HG03159 (cell line): ENCODE measurements around the gene DPY19L3.
"Not testable (repeated sequence)": the region's sequence is repeated elsewhere in the genome, so short reads cannot be mapped to it uniquely, and the experiment has no call there.

Experiments
- ATAC-seq: cut with Tn5 transposase; IDR thresholded peaks from one replicate; pipeline ENCODE4 v1.9.1; 2021; ENCODE audit warnings: mild to moderate bottlenecking, moderate library complexity; ENCODE audit not compliant: unreplicated experiment

The DPY19L3 gene

GRCh38 chr19:32442650-32443049 is 37.1 kb downstream of the DPY19L3 start:
- ATAC-seq: no peak

- not testable (repeated sequence) for ATAC-seq
These were observed 42.0 kb downstream of the DPY19L3 start for GRCh38 chr19:32447534-32447933.

- ATAC-seq: no peak
These were observed 42.5 kb downstream of the DPY19L3 start for GRCh38 chr19:32448026-32448425.

- ATAC-seq: no peak
These were observed 44.6 kb downstream of the DPY19L3 start for GRCh38 chr19:32450217-32450616.

GRCh38 chr19:32453736-32454135 is 48.2 kb downstream of the DPY19L3 start:
- ATAC-seq: no peak

- no peak for ATAC-seq
These were observed 50.8 kb downstream of the DPY19L3 start for GRCh38 chr19:32456406-32456805.

GRCh38 chr19:32457571-32458158 is 52.1 kb downstream of the DPY19L3 start:
- no peak for ATAC-seq

- ATAC-seq: peak; percentile 93
These were observed 53.0 kb downstream of the DPY19L3 start for GRCh38 chr19:32458500-32459123.

GRCh38 chr19:32459204-32459865 is 53.8 kb downstream of the DPY19L3 start:
- ATAC-seq: no peak

GRCh38 chr19:32460476-32460875 is 54.9 kb downstream of the DPY19L3 start:
- no peak for ATAC-seq

- ATAC-seq: no peak
These were observed 58.7 kb downstream of the DPY19L3 start for GRCh38 chr19:32464279-32464678.

- ATAC-seq: no peak
These were observed 59.6 kb downstream of the DPY19L3 start for GRCh38 chr19:32465176-32465575.

GRCh38 chr19:32469795-32470194 is 64.2 kb downstream of the DPY19L3 start:
- ATAC-seq: no peak

- ATAC-seq: no peak
These were observed 65.5 kb downstream of the DPY19L3 start for GRCh38 chr19:32471095-32471494.

- ATAC-seq: no peak
These were observed 66.2 kb downstream of the DPY19L3 start for GRCh38 chr19:32471811-32472210.

- no peak for ATAC-seq
These were observed 69.8 kb downstream of the DPY19L3 start for GRCh38 chr19:32475141-32476031.

- ATAC-seq: no peak
These were observed 70.4 kb downstream of the DPY19L3 start for GRCh38 chr19:32476032-32476350.

- no peak for ATAC-seq
These were observed 74.8 kb downstream of the DPY19L3 start for GRCh38 chr19:32480321-32480720.

- ATAC-seq: no peak
These were observed 78.0 kb downstream of the DPY19L3 start for GRCh38 chr19:32483574-32483973.

GRCh38 chr19:32489971-32490370 is 84.4 kb downstream of the DPY19L3 start:
- no peak for ATAC-seq

GRCh38 chr19:32497391-32497790 is 91.8 kb downstream of the DPY19L3 start:
- ATAC-seq: no peak
